ENCODE results near the gene BCL11A.

Gene BCL11A

GRCh38 chr2:60553495-60554073 lies at the start of gene BCL11A:
BCL11A (minus strand) TSS chr2:60553654; CDS start chr2:60553270, 384 bp downstream.
- ATAC-seq: peak; percentile 47
- TF ChIP-seq, protein P1, sequence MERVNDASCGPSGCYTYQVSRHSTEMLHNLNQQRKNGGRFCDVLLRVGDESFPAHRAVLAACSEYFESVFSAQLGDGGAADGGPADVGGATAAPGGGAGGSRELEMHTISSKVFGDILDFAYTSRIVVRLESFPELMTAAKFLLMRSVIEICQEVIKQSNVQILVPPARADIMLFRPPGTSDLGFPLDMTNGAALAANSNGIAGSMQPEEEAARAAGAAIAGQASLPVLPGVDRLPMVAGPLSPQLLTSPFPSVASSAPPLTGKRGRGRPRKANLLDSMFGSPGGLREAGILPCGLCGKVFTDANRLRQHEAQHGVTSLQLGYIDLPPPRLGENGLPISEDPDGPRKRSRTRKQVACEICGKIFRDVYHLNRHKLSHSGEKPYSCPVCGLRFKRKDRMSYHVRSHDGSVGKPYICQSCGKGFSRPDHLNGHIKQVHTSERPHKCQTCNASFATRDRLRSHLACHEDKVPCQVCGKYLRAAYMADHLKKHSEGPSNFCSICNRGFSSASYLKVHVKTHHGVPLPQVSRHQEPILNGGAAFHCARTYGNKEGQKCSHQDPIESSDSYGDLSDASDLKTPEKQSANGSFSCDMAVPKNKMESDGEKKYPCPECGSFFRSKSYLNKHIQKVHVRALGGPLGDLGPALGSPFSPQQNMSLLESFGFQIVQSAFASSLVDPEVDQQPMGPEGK (CRISPR knock-in tag; IDR thresholded peaks at IDR 0.05; ENCODE audit: borderline replicate concordance): no peak
- TF ChIP-seq ZFP30 (CRISPR knock-in tag; IDR thresholded peaks at IDR 0.05) (no peak), RARB (CRISPR knock-in tag; IDR thresholded peaks at IDR 0.05) (no peak), POU6F1 (CRISPR knock-in tag; IDR thresholded peaks at IDR 0.05; ENCODE audit: borderline replicate concordance, low read depth) (no peak), TCF4 (CRISPR knock-in tag; IDR thresholded peaks at IDR 0.05; ENCODE audit: borderline replicate concordance) (no peak), ZNF70 (CRISPR knock-in tag; IDR thresholded peaks at IDR 0.05) (no peak), PPARA (CRISPR knock-in tag; IDR thresholded peaks at IDR 0.05; ENCODE audit: borderline replicate concordance) (no peak), ISL1 (CRISPR knock-in tag; IDR thresholded peaks at IDR 0.05) (no peak), BACH2 (CRISPR knock-in tag; IDR thresholded peaks at IDR 0.05; ENCODE audit: borderline replicate concordance) (no peak), SNAI2 (CRISPR knock-in tag; IDR thresholded peaks at IDR 0.05) (no peak)
- TF ChIP-seq, protein P2, sequence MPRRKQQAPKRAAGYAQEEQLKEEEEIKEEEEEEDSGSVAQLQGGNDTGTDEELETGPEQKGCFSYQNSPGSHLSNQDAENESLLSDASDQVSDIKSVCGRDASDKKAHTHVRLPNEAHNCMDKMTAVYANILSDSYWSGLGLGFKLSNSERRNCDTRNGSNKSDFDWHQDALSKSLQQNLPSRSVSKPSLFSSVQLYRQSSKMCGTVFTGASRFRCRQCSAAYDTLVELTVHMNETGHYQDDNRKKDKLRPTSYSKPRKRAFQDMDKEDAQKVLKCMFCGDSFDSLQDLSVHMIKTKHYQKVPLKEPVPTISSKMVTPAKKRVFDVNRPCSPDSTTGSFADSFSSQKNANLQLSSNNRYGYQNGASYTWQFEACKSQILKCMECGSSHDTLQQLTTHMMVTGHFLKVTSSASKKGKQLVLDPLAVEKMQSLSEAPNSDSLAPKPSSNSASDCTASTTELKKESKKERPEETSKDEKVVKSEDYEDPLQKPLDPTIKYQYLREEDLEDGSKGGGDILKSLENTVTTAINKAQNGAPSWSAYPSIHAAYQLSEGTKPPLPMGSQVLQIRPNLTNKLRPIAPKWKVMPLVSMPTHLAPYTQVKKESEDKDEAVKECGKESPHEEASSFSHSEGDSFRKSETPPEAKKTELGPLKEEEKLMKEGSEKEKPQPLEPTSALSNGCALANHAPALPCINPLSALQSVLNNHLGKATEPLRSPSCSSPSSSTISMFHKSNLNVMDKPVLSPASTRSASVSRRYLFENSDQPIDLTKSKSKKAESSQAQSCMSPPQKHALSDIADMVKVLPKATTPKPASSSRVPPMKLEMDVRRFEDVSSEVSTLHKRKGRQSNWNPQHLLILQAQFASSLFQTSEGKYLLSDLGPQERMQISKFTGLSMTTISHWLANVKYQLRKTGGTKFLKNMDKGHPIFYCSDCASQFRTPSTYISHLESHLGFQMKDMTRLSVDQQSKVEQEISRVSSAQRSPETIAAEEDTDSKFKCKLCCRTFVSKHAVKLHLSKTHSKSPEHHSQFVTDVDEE (CRISPR knock-in tag; IDR thresholded peaks at IDR 0.05): no peak

GRCh38 chr2:60602828-60603532 lies 49.5 kb upstream of the BCL11A start:
- no peak for TF ChIP-seq ZNF565 (CRISPR knock-in tag; conservative IDR thresholded peaks at IDR 0.05; ENCODE audit: low read depth)
- no peak for TF ChIP-seq RARB (CRISPR knock-in tag; IDR thresholded peaks at IDR 0.05)
- TF ChIP-seq OSR1 (CRISPR knock-in tag; IDR thresholded peaks at IDR 0.05): no peak
- TF ChIP-seq, protein P1 (CRISPR knock-in tag; IDR thresholded peaks at IDR 0.05; ENCODE audit: borderline replicate concordance): no peak
- no peak for TF ChIP-seq ARNTL (CRISPR knock-in tag; IDR thresholded peaks at IDR 0.05; ENCODE audit: borderline replicate concordance, low read depth)
- TF ChIP-seq ZNF8 (CRISPR knock-in tag; IDR thresholded peaks at IDR 0.05): no peak
- no peak for ATAC-seq

DNA sequence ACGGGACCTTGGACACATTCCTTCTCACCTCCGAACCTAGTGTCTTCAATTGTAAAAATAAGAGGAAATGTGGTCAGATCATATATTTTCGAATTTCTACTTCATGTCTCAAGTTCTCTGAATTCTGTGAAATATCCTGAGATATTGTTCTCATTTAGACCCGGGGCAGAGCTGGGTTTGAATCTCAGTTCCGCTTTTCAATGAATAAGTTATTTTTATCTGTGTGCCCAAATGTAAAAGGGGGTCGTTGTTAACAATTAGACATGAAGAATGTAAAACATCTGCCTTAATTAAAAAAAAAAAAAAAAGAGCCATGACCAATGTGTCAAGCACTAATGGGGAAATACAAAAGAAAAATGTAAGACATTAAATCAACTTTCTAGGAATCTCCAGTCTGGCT lies 48.9 kb upstream of the BCL11A start:
- ATAC-seq: no peak
- no peak for TF ChIP-seq ESRRG (CRISPR knock-in tag; IDR thresholded peaks at IDR 0.05)
- no peak for TF ChIP-seq ZC3H10 (CRISPR knock-in tag; IDR thresholded peaks at IDR 0.05)
- no peak for TF ChIP-seq BACH2 (CRISPR knock-in tag; IDR thresholded peaks at IDR 0.05; ENCODE audit: borderline replicate concordance)
- no peak for TF ChIP-seq ZNF70 (CRISPR knock-in tag; IDR thresholded peaks at IDR 0.05)
- TF ChIP-seq OSR1 (CRISPR knock-in tag; IDR thresholded peaks at IDR 0.05): no peak
- TF ChIP-seq, protein P2 (CRISPR knock-in tag; IDR thresholded peaks at IDR 0.05): no peak
- no peak for TF ChIP-seq POU6F1 (CRISPR knock-in tag; IDR thresholded peaks at IDR 0.05; ENCODE audit: borderline replicate concordance, low read depth)
- no peak for TF ChIP-seq ARNTL (CRISPR knock-in tag; IDR thresholded peaks at IDR 0.05; ENCODE audit: borderline replicate concordance, low read depth)
- no peak for TF ChIP-seq RARB (CRISPR knock-in tag; IDR thresholded peaks at IDR 0.05)
- TF ChIP-seq TCF4 (CRISPR knock-in tag; IDR thresholded peaks at IDR 0.05; ENCODE audit: borderline replicate concordance): no peak
- TF ChIP-seq ZNF8 (CRISPR knock-in tag; IDR thresholded peaks at IDR 0.05): no peak
- TF ChIP-seq CSRNP3 (CRISPR knock-in tag; IDR thresholded peaks at IDR 0.05): no peak
- TF ChIP-seq CREB5 (CRISPR knock-in tag; IDR thresholded peaks at IDR 0.05; ENCODE audit: low read depth): no peak

Measured in SK-N-SH treated with all-trans-retinoic acid at 6 μM for 48 hours (cell line).